Brain microvascular endothelial cell (primary cell): Measurements from ENCODE around the gene RNF25.

Source experiments
- DNase-seq: peaks from one replicate; pipeline ENCODE4 v3.0.0-alpha.2; 2020
- H3K27ac ChIP-seq: fragments of 250-450 bp; sonication (Bioruptor Pico); 2 replicates; pipeline ENCODE4 v1.5.1; 2020; ENCODE audit warnings: mild to moderate bottlenecking, moderate library complexity
- H3K27me3 ChIP-seq: fragments of 250-450 bp; sonication (Bioruptor Pico); replicated peaks from 2 replicates; pipeline ENCODE4 v1.5.1; 2020; ENCODE audit warnings: mild to moderate bottlenecking
- H3K36me3 ChIP-seq: fragments of 250-450 bp; sonication (Bioruptor Pico); replicated peaks from 2 replicates; pipeline ENCODE4 v1.5.1; 2020; ENCODE audit warnings: mild to moderate bottlenecking
- H3K4me3 ChIP-seq: 2 replicates; pipeline ENCODE4 v1.5.1; 2011; ENCODE audit warnings: low read depth, mild to moderate bottlenecking, control low read depth, low read length, moderate library complexity
- in situ Hi-C: cut with HindIII; loops from 2 replicates; pipeline ENCODE4 v1.10.0; 2017; ENCODE audit warnings: low sequenced_read_pairs, low pct_ligation_motif_present
- TF ChIP-seq, protein P1 (sequence below): IDR thresholded peaks from 2 replicates; pipeline ENCODE4 v1.5.1; 2011; ENCODE audit warnings: low read depth, mild to moderate bottlenecking, moderate library complexity, low read length, control low read depth, inconsistent platforms; ENCODE audit errors: missing control alignments

RNF25 gene

DNA sequence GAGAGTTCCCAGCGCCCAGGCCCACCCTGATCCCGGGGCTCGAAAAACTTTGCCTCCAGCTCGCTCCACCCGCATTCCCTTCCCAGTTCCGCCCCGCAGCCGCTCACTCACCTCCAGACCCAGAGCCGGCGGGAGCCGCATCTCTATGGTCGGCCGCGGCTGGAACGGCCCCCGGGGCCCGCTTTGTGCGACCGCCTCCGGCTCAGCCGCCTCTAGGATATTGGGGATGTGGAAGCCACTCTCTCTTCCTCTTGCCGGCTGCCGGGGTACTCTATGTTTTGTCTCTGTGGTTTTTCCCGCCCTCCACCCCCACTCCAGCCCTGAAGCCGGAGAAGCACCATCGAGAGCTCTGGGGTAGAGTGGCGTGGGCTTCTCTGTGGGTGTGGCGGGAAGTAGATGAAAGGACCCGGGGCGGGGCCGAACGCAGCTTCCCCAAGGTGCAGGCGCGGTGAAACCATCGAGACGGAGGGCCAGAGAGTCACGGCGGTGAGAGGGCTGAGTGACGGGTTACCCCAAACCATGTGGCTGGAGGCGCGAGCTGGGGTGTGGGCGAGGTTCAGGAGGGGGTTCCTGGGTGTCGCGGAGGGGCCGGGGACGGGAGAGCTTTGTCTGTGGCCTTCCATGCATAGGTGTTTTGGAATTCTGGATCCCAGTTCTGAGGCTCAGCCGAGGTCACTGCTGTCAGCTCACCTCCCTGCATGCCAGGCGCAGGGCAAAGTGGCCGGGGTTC is 12.4 kb downstream of the RNF25 start, which contains the start of the genes BCS1L and ZNF142:
Gene BCS1L (plus strand): TSS at position 426 of the 730 bp plus-strand sequence. CDS start 1,305 bp downstream, outside the sequence.
Gene ZNF142 (minus strand): TSS at position 366 of the 730 bp plus-strand sequence. CDS start 3,194 bp downstream, outside the sequence.
- TF ChIP-seq, protein P1, sequence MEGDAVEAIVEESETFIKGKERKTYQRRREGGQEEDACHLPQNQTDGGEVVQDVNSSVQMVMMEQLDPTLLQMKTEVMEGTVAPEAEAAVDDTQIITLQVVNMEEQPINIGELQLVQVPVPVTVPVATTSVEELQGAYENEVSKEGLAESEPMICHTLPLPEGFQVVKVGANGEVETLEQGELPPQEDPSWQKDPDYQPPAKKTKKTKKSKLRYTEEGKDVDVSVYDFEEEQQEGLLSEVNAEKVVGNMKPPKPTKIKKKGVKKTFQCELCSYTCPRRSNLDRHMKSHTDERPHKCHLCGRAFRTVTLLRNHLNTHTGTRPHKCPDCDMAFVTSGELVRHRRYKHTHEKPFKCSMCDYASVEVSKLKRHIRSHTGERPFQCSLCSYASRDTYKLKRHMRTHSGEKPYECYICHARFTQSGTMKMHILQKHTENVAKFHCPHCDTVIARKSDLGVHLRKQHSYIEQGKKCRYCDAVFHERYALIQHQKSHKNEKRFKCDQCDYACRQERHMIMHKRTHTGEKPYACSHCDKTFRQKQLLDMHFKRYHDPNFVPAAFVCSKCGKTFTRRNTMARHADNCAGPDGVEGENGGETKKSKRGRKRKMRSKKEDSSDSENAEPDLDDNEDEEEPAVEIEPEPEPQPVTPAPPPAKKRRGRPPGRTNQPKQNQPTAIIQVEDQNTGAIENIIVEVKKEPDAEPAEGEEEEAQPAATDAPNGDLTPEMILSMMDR = no peak
- peak within 1 kb of the TSS; percentile 43 for H3K27ac ChIP-seq
- peaks cover 50% of the 10 kb centered on the region for H3K36me3 ChIP-seq
- in situ Hi-C loops = no loop called here
- no peaks in the 10 kb centered on the region for H3K27me3 ChIP-seq
- peak; percentile 88 for DNase-seq
- peak within 1 kb of the TSS; percentile 94 for H3K4me3 ChIP-seq

DNA sequence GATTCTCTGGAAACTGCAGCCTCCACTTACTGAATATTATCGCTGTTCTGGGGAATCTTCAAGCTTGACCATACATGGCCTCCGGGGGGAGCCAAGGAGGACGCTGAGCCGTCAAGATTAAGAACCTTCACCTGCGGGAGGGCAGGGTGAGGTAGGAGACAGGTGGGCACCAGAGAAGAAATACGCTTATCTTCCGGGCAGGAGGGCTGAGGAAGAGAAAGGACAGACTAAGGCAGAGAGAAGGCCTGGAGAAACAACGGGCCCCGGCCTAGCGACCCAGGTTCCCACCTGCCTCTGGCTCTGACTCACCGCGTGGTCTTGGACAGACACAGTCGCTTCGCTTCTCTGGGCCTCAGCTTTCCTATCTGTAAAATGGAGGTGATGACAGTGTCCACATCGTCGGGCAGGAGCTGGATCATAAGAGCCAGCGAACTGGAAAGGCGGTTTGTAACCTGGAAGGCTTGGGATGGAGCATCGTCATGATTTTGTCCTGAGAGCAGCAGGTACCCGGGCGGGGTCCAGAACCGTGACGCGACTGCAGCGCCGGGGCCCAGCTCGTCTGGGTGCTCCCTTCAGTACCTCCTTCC is 13.0 kb downstream of the RNF25 start:
- DNase-seq = peak; percentile 35
- H3K27me3 ChIP-seq = no peaks in the 10 kb centered on the region

DNA sequence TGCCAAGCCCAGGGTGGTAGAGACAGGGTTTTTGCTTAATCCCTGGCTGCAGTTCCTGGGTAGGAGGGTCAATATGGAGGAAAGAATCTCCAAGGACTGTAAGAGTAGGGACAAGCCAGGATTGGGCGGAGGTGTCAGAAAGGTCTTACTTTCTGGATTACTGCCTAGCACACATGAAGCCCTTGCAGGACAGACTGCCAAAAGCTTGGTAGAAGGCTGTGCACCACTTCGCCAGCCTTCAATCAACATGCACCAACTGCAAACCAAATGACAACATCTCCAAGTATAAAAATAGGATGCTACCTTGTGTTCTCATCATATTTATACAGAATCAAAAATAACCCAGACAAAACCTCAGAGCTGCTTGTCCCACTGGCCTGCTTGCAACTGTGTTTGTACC is 16.1 kb downstream of the RNF25 start:
- Histone ChIP-seq H3K27ac (no peak overlapping the region), H3K36me3 (peaks cover 37% of the 10 kb centered on the region), H3K4me3 (no peak overlapping the region), H3K27me3 (no peaks in the 10 kb centered on the region)
- TF ChIP-seq, protein P1 = no peak
- in situ Hi-C loops = no loop called here
- DNase-seq = no peak

More for the DNA sequence above, 13.0 kb downstream of the RNF25 start:
- peaks cover 45% of the 10 kb centered on the region for H3K36me3 ChIP-seq
- peak overlapping the region; percentile 43 for H3K27ac ChIP-seq
- peak overlapping the region; percentile 94 for H3K4me3 ChIP-seq
- TF ChIP-seq, protein P1 = peak; percentile 74
- in situ Hi-C loops = no loop called here

DNA sequence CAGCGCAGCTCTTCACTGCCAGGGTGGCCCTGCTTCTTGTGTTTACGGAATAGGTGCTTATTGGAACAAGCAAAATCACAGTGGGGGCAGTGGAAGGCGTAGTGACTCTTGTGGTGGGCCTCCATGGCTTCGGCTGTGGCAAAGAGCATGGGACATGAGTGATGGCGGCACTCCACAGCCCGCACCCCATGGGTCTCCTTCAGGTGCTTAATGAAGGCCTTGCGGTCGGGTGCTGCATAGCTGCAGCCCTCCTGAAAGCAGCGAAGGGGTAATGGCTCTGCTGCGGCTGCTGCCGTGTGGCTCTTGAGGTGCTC is 23.1 kb downstream of the RNF25 start:
- TF ChIP-seq, protein P1 = no peak
- in situ Hi-C loops = no loop called here
- peaks cover 79% of the 10 kb centered on the region for H3K36me3 ChIP-seq

DNA sequence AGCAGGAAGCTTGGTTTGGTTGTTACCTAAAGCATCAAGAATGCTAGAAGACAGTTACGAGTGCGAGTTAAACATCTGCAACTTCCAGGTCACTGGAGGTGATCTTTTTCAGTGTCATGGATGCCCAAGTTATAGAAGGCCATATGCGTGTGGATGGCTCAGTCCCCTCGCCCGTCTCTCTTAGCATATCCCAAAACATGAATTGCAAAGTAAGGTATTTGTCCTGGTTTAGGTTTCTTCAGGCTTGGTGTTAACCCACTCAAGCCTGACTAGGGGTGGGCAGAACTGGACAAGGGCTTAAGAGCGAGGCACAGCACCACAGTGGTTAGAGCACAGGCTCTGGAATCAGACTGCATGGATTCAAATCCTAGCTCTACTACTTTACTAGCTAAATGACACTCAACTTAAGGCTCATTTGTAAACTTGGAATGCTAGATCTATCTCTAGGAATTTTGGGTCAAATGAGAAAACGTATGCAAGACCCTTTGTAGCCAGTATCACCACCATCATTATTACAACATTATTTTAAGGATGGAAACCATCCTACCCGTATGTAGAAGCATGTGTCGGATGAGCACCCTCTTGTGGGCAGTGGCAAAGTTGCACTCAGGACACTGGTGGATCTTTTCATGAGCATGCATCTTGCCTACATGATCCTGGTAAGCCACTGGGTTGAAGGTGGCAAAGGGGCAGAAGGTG is 23.6 kb downstream of the RNF25 start:
- no peak overlapping the region for H3K27ac ChIP-seq
- TF ChIP-seq, protein P1 = peak; percentile 89
- in situ Hi-C loops = no loop called here
- H3K27me3 ChIP-seq = no peaks in the 10 kb centered on the region
- DNase-seq = peak; percentile 72
- H3K4me3 ChIP-seq = no peak overlapping the region
- peaks cover 74% of the 10 kb centered on the region for H3K36me3 ChIP-seq

More for the DNA sequence above, 23.1 kb downstream of the RNF25 start:
- Histone ChIP-seq H3K27ac (no peak overlapping the region), H3K4me3 (no peak overlapping the region), H3K27me3 (no peaks in the 10 kb centered on the region)
- no peak for DNase-seq
